Mucosa of rectum (tissue), 2 donors: ENCODE results near the gene MGAT5.

Source experiments
- H3K27ac ChIP-seq, 2 donors: one replicate each; pipeline ENCODE4 v1.7.0; 2013; ENCODE audit warnings: inconsistent platforms in 2 of 2, low read depth in 2 of 2, low read length in 2 of 2
- H3K27me3 ChIP-seq, 2 donors: one replicate each; pipeline ENCODE4 v1.7.0; 2013; ENCODE audit warnings: low read length in 2 of 2; ENCODE audit not compliant: control insufficient read depth in 2 of 2, insufficient read depth in 2 of 2
- H3K36me3 ChIP-seq, 2 donors: one replicate each; pipeline ENCODE4 v1.7.0; 2013; ENCODE audit warnings: low read length in 2 of 2; ENCODE audit not compliant: control insufficient read depth in 2 of 2, insufficient read depth in 2 of 2
- H3K4me1 ChIP-seq, 2 donors: one replicate each; pipeline ENCODE4 v1.7.0; 2013; ENCODE audit warnings: low read length in 2 of 2, mild to moderate bottlenecking in 1 of 2; ENCODE audit not compliant: control insufficient read depth in 2 of 2, insufficient read depth in 2 of 2
- H3K4me3 ChIP-seq, 2 donors: one replicate each; pipeline ENCODE4 v1.7.0; 2013; ENCODE audit warnings: low read length in 2 of 2
- H3K9ac ChIP-seq, 2 donors: one replicate each; pipeline ENCODE4 v1.7.0; 2013; ENCODE audit warnings: low read length in 2 of 2, low read depth in 1 of 2, mild to moderate bottlenecking in 1 of 2
- H3K9me3 ChIP-seq, 2 donors: one replicate each; pipeline ENCODE4 v1.7.0; 2013; ENCODE audit warnings: low read length in 2 of 2; ENCODE audit not compliant: control insufficient read depth in 2 of 2
- donor health status: healthy.
- donor health status: Normal muscosa, but diverticular disease.

Gene MGAT5

GRCh38 chr2:134337631-134338030 is 83.8 kb downstream of the MGAT5 start:
- Histone ChIP-seq H3K4me1 (no peaks in the 10 kb centered on the region), H3K9ac (peak overlapping the region in 1 of 2 donors; percentile 2), H3K4me3 (no peak overlapping the region), H3K9me3 (no peaks in the 10 kb centered on the region), H3K27ac (no peak overlapping the region), H3K36me3 (peaks cover 3 to 8% of the 10 kb centered on the region in 2 donors), H3K27me3 (no peaks in the 10 kb centered on the region)

GRCh38 chr2:134338208-134338607 is 84.3 kb downstream of the MGAT5 start:
- no peak overlapping the region for H3K4me3 ChIP-seq
- no peak overlapping the region for H3K9ac ChIP-seq
- H3K27ac ChIP-seq, result no peak overlapping the region
- no peaks in the 10 kb centered on the region for H3K4me1 ChIP-seq
- H3K9me3 ChIP-seq, result no peaks in the 10 kb centered on the region
- peaks cover 3 to 8% of the 10 kb centered on the region in 2 donors for H3K36me3 ChIP-seq
- no peaks in the 10 kb centered on the region for H3K27me3 ChIP-seq

GRCh38 chr2:134341476-134341875 is 87.6 kb downstream of the MGAT5 start:
- no peak overlapping the region for H3K9ac ChIP-seq
- H3K4me1 ChIP-seq, result no peaks in the 10 kb centered on the region
- H3K9me3 ChIP-seq, result no peaks in the 10 kb centered on the region
- H3K27me3 ChIP-seq, result no peaks in the 10 kb centered on the region
- no peak overlapping the region for H3K27ac ChIP-seq
- H3K36me3 ChIP-seq, result peaks cover 8 to 9% of the 10 kb centered on the region in 2 donors
- no peak overlapping the region for H3K4me3 ChIP-seq

- H3K27me3 ChIP-seq, result no peaks in the 10 kb centered on the region
- no peaks in the 10 kb centered on the region for H3K4me1 ChIP-seq
- peaks cover 9 to 18% of the 10 kb centered on the region in 2 donors for H3K36me3 ChIP-seq
- H3K4me3 ChIP-seq, result no peak overlapping the region
- no peaks in the 10 kb centered on the region for H3K9me3 ChIP-seq
- H3K27ac ChIP-seq, result no peak overlapping the region
- no peak overlapping the region for H3K9ac ChIP-seq
These were observed 91.3 kb downstream of the MGAT5 start for GRCh38 chr2:134344954-134345697.

- no peaks in the 10 kb centered on the region for H3K9me3 ChIP-seq
- peaks cover 14 to 21% of the 10 kb centered on the region in 2 donors for H3K36me3 ChIP-seq
- H3K9ac ChIP-seq, result no peak overlapping the region
- no peak overlapping the region for H3K27ac ChIP-seq
- H3K4me3 ChIP-seq, result no peak overlapping the region
- H3K4me1 ChIP-seq, result no peaks in the 10 kb centered on the region
- no peaks in the 10 kb centered on the region for H3K27me3 ChIP-seq
These were observed 92.3 kb downstream of the MGAT5 start for GRCh38 chr2:134346141-134346540.

- Histone ChIP-seq H3K9me3 (no peaks in the 10 kb centered on the region), H3K36me3 (peaks cover 14 to 17% of the 10 kb centered on the region in 2 donors), H3K4me1 (no peaks in the 10 kb centered on the region), H3K27me3 (no peaks in the 10 kb centered on the region), H3K9ac (no peak overlapping the region), H3K4me3 (no peak overlapping the region), H3K27ac (no peak overlapping the region)
These were observed 93.9 kb downstream of the MGAT5 start for GRCh38 chr2:134347756-134348155.

- Histone ChIP-seq H3K4me1 (no peaks in the 10 kb centered on the region), H3K27ac (no peak overlapping the region), H3K36me3 (peaks cover 14 to 19% of the 10 kb centered on the region in 2 donors), H3K4me3 (no peak overlapping the region), H3K27me3 (no peaks in the 10 kb centered on the region), H3K9me3 (no peaks in the 10 kb centered on the region), H3K9ac (no peak overlapping the region)
These were observed 94.4 kb downstream of the MGAT5 start for GRCh38 chr2:134348239-134348638.

- H3K4me3 ChIP-seq, result no peak overlapping the region
- no peak overlapping the region for H3K27ac ChIP-seq
- H3K27me3 ChIP-seq, result no peaks in the 10 kb centered on the region
- H3K4me1 ChIP-seq, result no peaks in the 10 kb centered on the region
- H3K36me3 ChIP-seq, result peaks cover 11 to 20% of the 10 kb centered on the region in 2 donors
- H3K9ac ChIP-seq, result no peak overlapping the region
- H3K9me3 ChIP-seq, result no peaks in the 10 kb centered on the region
These were observed 94.9 kb downstream of the MGAT5 start for GRCh38 chr2:134348760-134349159.

GRCh38 chr2:134351016-134351415 is 97.1 kb downstream of the MGAT5 start:
- Histone ChIP-seq H3K27me3 (no peaks in the 10 kb centered on the region), H3K27ac (no peak overlapping the region), H3K9ac (no peak overlapping the region), H3K4me1 (no peaks in the 10 kb centered on the region), H3K9me3 (no peaks in the 10 kb centered on the region), H3K4me3 (no peak overlapping the region), H3K36me3 (peaks cover 9 to 21% of the 10 kb centered on the region in 2 donors)

- no peak overlapping the region for H3K27ac ChIP-seq
- no peaks in the 10 kb centered on the region for H3K4me1 ChIP-seq
- no peaks in the 10 kb centered on the region for H3K27me3 ChIP-seq
- H3K9me3 ChIP-seq, result no peaks in the 10 kb centered on the region
- H3K4me3 ChIP-seq, result no peak overlapping the region
- H3K9ac ChIP-seq, result no peak overlapping the region
- H3K36me3 ChIP-seq, result peaks cover 9 to 21% of the 10 kb centered on the region in 2 donors
These were observed 98.0 kb downstream of the MGAT5 start for GRCh38 chr2:134351899-134352298.
